Transverse colon (tissue), 4 donors: ENCODE data around the gene ALOX15. TPM values are rescaled to one million over a fixed set of nuclear protein-coding genes. Genes with fewer than 3 reads are reported as not detected.
"Not testable (repeated sequence)": the region's sequence is repeated elsewhere in the genome, so short reads cannot be mapped to it uniquely, and the experiment has no call there.

Experiments used
- DNase-seq: peaks from one replicate; pipeline ENCODE4 v3.0.0-alpha.2; 2019
- H3K27ac ChIP-seq, 4 donors: fragments of 200-600 bp; sonication (generic); 2 replicates each; pipeline ENCODE4 v1.5.1; 2016 to 2018; ENCODE audit warnings: inconsistent platforms in 4 of 4
- H3K27me3 ChIP-seq: fragments of 200-600 bp; sonication (generic); 2 replicates; pipeline ENCODE4 v1.5.1; 2017; ENCODE audit warnings: inconsistent platforms
- H3K36me3 ChIP-seq, 4 donors: fragments of 200-600 bp; sonication (generic); 2 replicates each; pipeline ENCODE4 v1.5.1; 2017 to 2019; ENCODE audit warnings: inconsistent platforms in 4 of 4
- H3K4me1 ChIP-seq, 4 donors: fragments of 200-600 bp; sonication (generic); 2 replicates each; pipeline ENCODE4 v1.5.1; 2017 to 2020; ENCODE audit warnings: inconsistent platforms in 4 of 4
- H3K4me3 ChIP-seq, 4 donors: fragments of 200-600 bp; sonication (generic); 1 replicate in 1 of 4; 2 replicates in 3 of 4; pipeline versions ENCODE4 v1.5.1 to v1.6.1; 2017 to 2019; ENCODE audit warnings: inconsistent platforms in 4 of 4
- H3K9me3 ChIP-seq, 2 donors: fragments of 200-600 bp; sonication (generic); 2 replicates each; pipeline ENCODE4 v1.5.1; 2017 to 2019; ENCODE audit warnings: inconsistent platforms in 2 of 2
- CTCF ChIP-seq, 5 experiments: fragments of 200-600 bp in 3 of 5; fragments of 450-650 bp in 2 of 5; sonication (generic) in 3 of 5; IDR thresholded peaks; 1 replicate in 2 of 5; 2 replicates in 3 of 5; pipeline ENCODE4 v1.5.1; 2016 to 2017; ENCODE audit warnings: antibody characterized with exemption in 5 of 5, inconsistent platforms in 3 of 5, mild to moderate bottlenecking in 2 of 5, moderate library complexity in 1 of 5
- EP300 ChIP-seq: sonication (generic); formaldehyde crosslinking; IDR thresholded peaks from one replicate; pipeline ENCODE4 v1.6.1; 2017; ENCODE audit warnings: antibody characterized with exemption, low read depth
- POLR2A ChIP-seq: fragments of 450-650 bp; IDR thresholded peaks from one replicate; pipeline ENCODE4 v1.6.1; 2016; ENCODE audit warnings: antibody characterized with exemption, mild to moderate bottlenecking, moderate library complexity
- POLR2AphosphoS5 ChIP-seq, 3 donors: sonication (generic); formaldehyde crosslinking; IDR thresholded peaks; one replicate each; pipeline ENCODE4 v1.6.1; 2016; ENCODE audit warnings: antibody characterized with exemption in 3 of 3
- WGBS, 2 donors: methylation state at CpG; one replicate each; pipeline ENCODE4 v1.1.5; 2018; ENCODE audit warnings: low coverage in 1 of 2; 5-methylcytosine and 5-hydroxymethylcytosine counted together
- in situ Hi-C, 4 donors: fragments of 200-750 bp; cut with MboI; loops; one replicate each; pipeline versions ENCODE4 v1.15.0 to v1.15.1; 2017; ENCODE audit warnings: low sequenced_read_pairs in 3 of 4, low pct_ligation_motif_present in 1 of 4, low pct_unique_long_range_greater_than_20kb in 1 of 4
- intact Hi-C: fragments of 100-400 bp; cut with DNase I; formaldehyde crosslinking; loops from one replicate; pipeline ENCODE4 v1.15.1; 2023; ENCODE audit warnings: low total_unique reads
- total RNA-seq, 4 donors: library from RNA; depleted of rRNA; stranded (reverse); fragments of >200 nt; gene quantifications; one replicate each; pipeline ENCODE4 v1.1.0, GENCODE V29; 2016

ALOX15 gene
- total RNA-seq, 4 donors from 2014 or later: 0.41 to 0.48 TPM; not detected in 2

GRCh38 chr17:4598776-4599504 is 42.5 kb downstream of the ALOX15 start:
- no peaks in the 10 kb centered on the region for H3K9me3 ChIP-seq
- peak overlapping the region; percentile 45 to 67 (median 58) for H3K27ac ChIP-seq
- in situ Hi-C loops: no loop called here

GRCh38 chr17:4597975-4598374 is 43.5 kb downstream of the ALOX15 start:
- no peaks in the 10 kb centered on the region for H3K9me3 ChIP-seq
- H3K4me3 ChIP-seq: no peak overlapping the region
- intact Hi-C loops: loop anchor here (5.0 kb wide), 1 partner anchor 1579 kb away; no protein-coding TSS in a partner anchor
- in situ Hi-C loops: no loop called here
- 72% methylated on average over 13 of the region's 13 CpGs; no CpG with 5 or more reads in 1 of the 2 donors for WGBS, 2 donors
- peaks cover 0 to 9% (median 0%) of the 10 kb centered on the region in 4 donors for H3K4me1 ChIP-seq
- no peak for TF ChIP-seq EP300
- TF ChIP-seq CTCF (IDR thresholded peaks at IDR 0.05): no peak
- TF ChIP-seq POLR2A: no peak
- TF ChIP-seq POLR2AphosphoS5 (IDR thresholded peaks at IDR 0.05): no peak
- no peak for DNase-seq
- no peaks in the 10 kb centered on the region for H3K36me3 ChIP-seq
- no peak overlapping the region for H3K27ac ChIP-seq
- no peaks in the 10 kb centered on the region for H3K27me3 ChIP-seq

More at GRCh38 chr17:4598776-4599504, 42.5 kb downstream of the ALOX15 start:
- Histone ChIP-seq H3K4me3 (no peak overlapping the region), H3K27me3 (no peaks in the 10 kb centered on the region), H3K4me1 (peaks cover 0 to 9% (median 0%) of the 10 kb centered on the region in 4 donors), H3K36me3 (no peaks in the 10 kb centered on the region)
- 85% methylated on average over 20 of the region's 20 CpGs; no CpG with 5 or more reads in 1 of the 2 donors for WGBS, 2 donors
- TF ChIP-seq EP300 (no peak), POLR2AphosphoS5 (IDR thresholded peaks at IDR 0.05) (peak in 1 of 3 donors; percentile 34)
- DNase-seq: peak; percentile 26
- intact Hi-C loops: loop anchor here (5.0 kb wide), 1 partner anchor 1578 kb away; no protein-coding TSS in a partner anchor

GRCh38 chr17:4596636-4597380 is 44.7 kb downstream of the ALOX15 start:
- Histone ChIP-seq H3K4me3 (no peak overlapping the region), H3K9me3 (no peaks in the 10 kb centered on the region), H3K27me3 (no peaks in the 10 kb centered on the region), H3K27ac (no peak overlapping the region), H3K36me3 (no peaks in the 10 kb centered on the region), H3K4me1 (peaks cover 0 to 9% (median 0%) of the 10 kb centered on the region in 4 donors)
- no peak for DNase-seq
- TF ChIP-seq CTCF (IDR thresholded peaks at IDR 0.05): no peak
- TF ChIP-seq POLR2A: no peak
- TF ChIP-seq EP300: no peak
- no peak for TF ChIP-seq POLR2AphosphoS5 (IDR thresholded peaks at IDR 0.05)
- intact Hi-C loops: loop anchor here (5.0 kb wide), 1 partner anchor 1580 kb away; no protein-coding TSS in a partner anchor
- WGBS, 2 donors: 91% methylated on average over 33 of the region's 36 CpGs; no CpG with 5 or more reads in 1 of the 2 donors
- in situ Hi-C loops: no loop called here

- whole genome bisulfite sequencing, 2 donors: 79% methylated on average over 23 of the region's 23 CpGs; no CpG with 5 or more reads in 1 of the 2 donors
- H3K9me3 ChIP-seq, H3K27me3 ChIP-seq, H3K4me1 ChIP-seq, H3K27ac ChIP-seq, DNase-seq, H3K36me3 ChIP-seq, in situ Hi-C loops, H3K4me3 ChIP-seq: not testable (repeated sequence)
- intact Hi-C loops: loop anchor here (5.0 kb wide), 1 partner anchor 1581 kb away; no protein-coding TSS in a partner anchor
These were observed 45.7 kb downstream of the ALOX15 start for GRCh38 chr17:4595685-4596342.
